Neural crest cell (in vitro differentiated cells): Measurements from ENCODE around the gene PROCR. TPM values are rescaled to one million over a fixed set of nuclear protein-coding genes. Genes with fewer than 3 reads are reported as not detected.
"Not testable (repeated sequence)": the region's sequence is repeated elsewhere in the genome, so short reads cannot be mapped to it uniquely, and the experiment has no call there.

Experiments used
- DNase-seq: peaks from one replicate; pipeline ENCODE4 v3.0.0; 2021; ENCODE audit warnings: low read depth, mixed read lengths, low spot score
- H3K27ac Mint-ChIP-seq: one replicate; pipeline ENCODE4 v1.8.0; 2021; ENCODE audit warnings: mild to moderate bottlenecking, mixed read lengths; ENCODE audit not compliant: unreplicated experiment
- H3K27me3 Mint-ChIP-seq: 2 replicates; pipeline ENCODE4 v1.8.0; 2021; ENCODE audit warnings: low read depth, mild to moderate bottlenecking, mixed read lengths
- H3K36me3 Mint-ChIP-seq: 2 replicates; pipeline ENCODE4 v1.8.0; 2021; ENCODE audit warnings: low read depth, mild to moderate bottlenecking, mixed read lengths
- H3K4me1 Mint-ChIP-seq: 2 replicates; pipeline ENCODE4 v1.8.0; 2021; ENCODE audit warnings: mixed read lengths
- H3K4me3 Mint-ChIP-seq: one replicate; pipeline ENCODE4 v1.8.0; 2021; ENCODE audit warnings: mild to moderate bottlenecking, mixed read lengths
- H3K9me3 Mint-ChIP-seq: 2 replicates; pipeline ENCODE4 v1.8.0; 2021; ENCODE audit warnings: mixed read lengths
- CTCF ChIP-seq: fragments of 200-600 bp; sonication (generic); conservative IDR thresholded peaks from 2 replicates; pipeline ENCODE4 v1.5.0; 2021; ENCODE audit warnings: antibody characterized with exemption, mild to moderate bottlenecking
- total RNA-seq: library from RNA; stranded (reverse); gene quantifications from 2 replicates; pipeline ENCODE4 v1.2.1, GENCODE V29; 2021

PROCR gene
- total RNA-seq, 1 donor from 2014 or later = not detected

GRCh38 chr20:35199740-35200139 lies 27.9 kb downstream of the PROCR start:
- no peak for TF ChIP-seq CTCF
- Mint-ChIP-seq H3K27ac (no peak overlapping the region), H3K9me3 (peaks cover 32% of the 10 kb centered on the region), H3K4me3 (no peak overlapping the region), H3K4me1 (no peaks in the 10 kb centered on the region), H3K27me3 (no peaks in the 10 kb centered on the region), H3K36me3 (peaks cover 25% of the 10 kb centered on the region)
- DNase-seq = no peak

GRCh38 chr20:35200267-35200666 lies 28.4 kb downstream of the PROCR start:
- no peak overlapping the region for H3K27ac Mint-ChIP-seq
- peaks cover 29% of the 10 kb centered on the region for H3K9me3 Mint-ChIP-seq
- DNase-seq = no peak
- H3K27me3 Mint-ChIP-seq = no peaks in the 10 kb centered on the region
- H3K4me3 Mint-ChIP-seq = no peak overlapping the region
- H3K36me3 Mint-ChIP-seq = peaks cover 22% of the 10 kb centered on the region
- H3K4me1 Mint-ChIP-seq = no peaks in the 10 kb centered on the region
- no peak for TF ChIP-seq CTCF

GRCh38 chr20:35201467-35201866 lies 29.6 kb downstream of the PROCR start:
- peaks cover 20% of the 10 kb centered on the region for H3K36me3 Mint-ChIP-seq
- not testable (repeated sequence) for DNase-seq, H3K27me3 Mint-ChIP-seq, H3K27ac Mint-ChIP-seq, H3K4me1 Mint-ChIP-seq, H3K4me3 Mint-ChIP-seq
- H3K9me3 Mint-ChIP-seq = peaks cover 29% of the 10 kb centered on the region

- H3K36me3 Mint-ChIP-seq = peaks cover 1% of the 10 kb centered on the region
- peaks cover 4% of the 10 kb centered on the region for H3K9me3 Mint-ChIP-seq
- H3K4me1 Mint-ChIP-seq = no peaks in the 10 kb centered on the region
- H3K27ac Mint-ChIP-seq = no peak overlapping the region
- no peak overlapping the region for H3K4me3 Mint-ChIP-seq
- DNase-seq = no peak
- H3K27me3 Mint-ChIP-seq = no peaks in the 10 kb centered on the region
- TF ChIP-seq CTCF = no peak
Measured at GRCh38 chr20:35206802-35207201, 34.9 kb downstream of the PROCR start.

GRCh38 chr20:35207950-35208611 lies 36.2 kb downstream of the PROCR start:
- Mint-ChIP-seq H3K9me3 (no peaks in the 10 kb centered on the region), H3K4me3 (no peak overlapping the region), H3K36me3 (no peaks in the 10 kb centered on the region), H3K27ac (no peak overlapping the region), H3K27me3 (no peaks in the 10 kb centered on the region), H3K4me1 (no peaks in the 10 kb centered on the region)
- peak; percentile 94 for DNase-seq
- TF ChIP-seq CTCF = peak; percentile 98

GRCh38 chr20:35215066-35215956 lies 43.4 kb downstream of the PROCR start:
- DNase-seq = no peak
- no peaks in the 10 kb centered on the region for H3K36me3 Mint-ChIP-seq
- H3K4me3 Mint-ChIP-seq = no peak overlapping the region
- peaks cover 26% of the 10 kb centered on the region for H3K27me3 Mint-ChIP-seq
- H3K4me1 Mint-ChIP-seq = no peaks in the 10 kb centered on the region
- no peaks in the 10 kb centered on the region for H3K9me3 Mint-ChIP-seq
- TF ChIP-seq CTCF = no peak
- no peak overlapping the region for H3K27ac Mint-ChIP-seq
